Liver (tissue), 3 donors: Measurements from ENCODE around the gene ARFRP1.

Experiments used
- CTCF ChIP-seq: fragments of 150-350 bp; IDR thresholded peaks from 2 replicates; pipeline ENCODE4 v1.5.1; 2017; ENCODE audit warnings: improper control_type of control experiment, low read depth, low read length; ENCODE audit not compliant: missing input control
- GABPA ChIP-seq, 2 donors: IDR thresholded peaks in 1 of 2; conservative IDR thresholded peaks in 1 of 2; 2 replicates each; pipeline ENCODE4 v1.6.1; 2016; ENCODE audit warnings: antibody characterized with exemption in 2 of 2, mild to moderate bottlenecking in 1 of 2, moderate library complexity in 1 of 2
- RAD21 ChIP-seq, 2 donors: IDR thresholded peaks; 2 replicates each; pipeline ENCODE4 v1.6.1; 2016; ENCODE audit warnings: antibody characterized with exemption in 2 of 2, mild to moderate bottlenecking in 2 of 2
- YY1 ChIP-seq: IDR thresholded peaks from 2 replicates; pipeline ENCODE4 v1.6.1; 2016; ENCODE audit warnings: antibody characterized with exemption, mild to moderate bottlenecking
- TF ChIP-seq, protein P1 (sequence below): IDR thresholded peaks from 2 replicates; pipeline ENCODE4 v1.6.1; 2016; ENCODE audit warnings: antibody characterized with exemption
- TF ChIP-seq, protein P2 (sequence below): IDR thresholded peaks from 2 replicates; pipeline ENCODE4 v1.6.1; 2016; ENCODE audit warnings: antibody characterized with exemption
- donor health status: healthy.
- donor health status: healthy.

DNA sequence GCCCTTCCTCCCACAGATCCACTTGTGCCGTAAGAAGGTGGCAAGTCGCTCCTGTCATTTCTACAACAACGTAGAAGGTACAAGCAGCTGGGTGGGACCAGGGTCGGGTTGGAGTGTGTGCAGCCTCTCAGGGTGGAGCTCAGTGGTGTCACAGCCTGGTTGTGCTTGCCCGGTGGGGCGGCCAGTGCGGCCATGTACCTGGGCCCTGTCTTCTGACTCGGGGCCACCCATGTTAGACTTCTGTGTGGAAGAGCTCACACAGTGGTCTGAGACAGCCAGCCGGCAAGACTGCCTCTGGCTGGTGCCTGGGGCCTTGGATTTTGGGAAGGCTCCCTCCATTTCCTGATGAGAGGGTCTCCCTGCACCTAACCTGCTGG, 45.0 kb downstream of the ARFRP1 start:
- TF ChIP-seq CTCF (no peak), GABPA (IDR thresholded peaks at IDR 0.05 in 1 of 2, conservative IDR thresholded peaks at IDR 0.05 in 1 of 2) (no peak), YY1 (no peak), RAD21 (IDR thresholded peaks at IDR 0.05) (no peak)
- TF ChIP-seq, protein P1, sequence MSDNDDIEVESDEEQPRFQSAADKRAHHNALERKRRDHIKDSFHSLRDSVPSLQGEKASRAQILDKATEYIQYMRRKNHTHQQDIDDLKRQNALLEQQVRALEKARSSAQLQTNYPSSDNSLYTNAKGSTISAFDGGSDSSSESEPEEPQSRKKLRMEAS: no peak
- TF ChIP-seq, protein P2, sequence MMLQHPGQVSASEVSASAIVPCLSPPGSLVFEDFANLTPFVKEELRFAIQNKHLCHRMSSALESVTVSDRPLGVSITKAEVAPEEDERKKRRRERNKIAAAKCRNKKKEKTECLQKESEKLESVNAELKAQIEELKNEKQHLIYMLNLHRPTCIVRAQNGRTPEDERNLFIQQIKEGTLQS: no peak
